Liver (tissue), 9 donors: ENCODE measurements around the gene PYCARD. TPM values are rescaled to one million over a fixed set of nuclear protein-coding genes. Genes with fewer than 3 reads are reported as not detected.
"Not testable (repeated sequence)": the region's sequence is repeated elsewhere in the genome, so short reads cannot be mapped to it uniquely, and the experiment has no call there.

Experiments used
- DNase-seq: peaks from one replicate; pipeline ENCODE4 v3.0.0-alpha.2; 2017; ENCODE audit warnings: low spot score
- H3K27ac ChIP-seq, 2 donors: one replicate each; pipeline ENCODE4 v1.7.0; 2013; ENCODE audit warnings: inconsistent platforms in 2 of 2, low read length in 2 of 2, control low read depth in 1 of 2, low read depth in 1 of 2, mild to moderate bottlenecking in 1 of 2
- H3K27me3 ChIP-seq, 4 donors: one replicate each; pipeline versions ENCODE4 v1.6.1 to v1.7.0; 2013; ENCODE audit warnings: low read length in 3 of 4, inconsistent platforms in 1 of 4, mild to moderate bottlenecking in 1 of 4, moderate library complexity in 1 of 4; ENCODE audit not compliant: control insufficient read depth in 4 of 4, insufficient read depth in 4 of 4
- H3K36me3 ChIP-seq, 4 donors: one replicate each; pipeline versions ENCODE4 v1.6.1 to v1.7.0; 2013; ENCODE audit warnings: low read length in 3 of 4, mild to moderate bottlenecking in 3 of 4, low read depth in 1 of 4, moderate library complexity in 1 of 4; ENCODE audit not compliant: control insufficient read depth in 4 of 4, insufficient read depth in 3 of 4
- H3K4me1 ChIP-seq, 4 donors: one replicate each; pipeline versions ENCODE4 v1.6.1 to v1.7.0; 2013; ENCODE audit warnings: low read length in 3 of 4, mild to moderate bottlenecking in 3 of 4, moderate library complexity in 1 of 4; ENCODE audit not compliant: control insufficient read depth in 4 of 4, insufficient read depth in 4 of 4
- H3K4me3 ChIP-seq, 3 donors: one replicate each; pipeline versions ENCODE4 v1.6.1 to v1.7.0; 2013; ENCODE audit warnings: low read length in 3 of 3, control low read depth in 1 of 3, low read depth in 1 of 3, mild to moderate bottlenecking in 1 of 3
- H3K9ac ChIP-seq, 2 donors: one replicate each; pipeline ENCODE4 v1.7.0; 2013; ENCODE audit warnings: low read length in 2 of 2, mild to moderate bottlenecking in 2 of 2, moderate library complexity in 2 of 2, control low read depth in 1 of 2, low read depth in 1 of 2
- H3K9me3 ChIP-seq, 4 donors: one replicate each; pipeline versions ENCODE4 v1.6.1 to v1.7.0; 2013; ENCODE audit warnings: low read length in 3 of 4; ENCODE audit not compliant: control insufficient read depth in 4 of 4
- EGR1 ChIP-seq, 2 donors: IDR thresholded peaks; 2 replicates each; pipeline ENCODE4 v1.6.1; 2016 to 2018; ENCODE audit warnings: antibody characterized with exemption in 2 of 2, low read depth in 2 of 2
- FOXA1 ChIP-seq: IDR thresholded peaks from 2 replicates; pipeline ENCODE4 v1.6.1; 2016; ENCODE audit warnings: antibody characterized with exemption
- FOXA2 ChIP-seq: IDR thresholded peaks from 2 replicates; pipeline ENCODE4 v1.6.1; 2016; ENCODE audit warnings: antibody characterized with exemption
- GABPA ChIP-seq, 2 donors: IDR thresholded peaks in 1 of 2; conservative IDR thresholded peaks in 1 of 2; 2 replicates each; pipeline ENCODE4 v1.6.1; 2016; ENCODE audit warnings: antibody characterized with exemption in 2 of 2, mild to moderate bottlenecking in 1 of 2, moderate library complexity in 1 of 2
- HNF4A ChIP-seq, 2 donors: conservative IDR thresholded peaks; 2 replicates each; pipeline ENCODE4 v1.6.1; 2016; ENCODE audit warnings: antibody characterized with exemption in 2 of 2, mild to moderate bottlenecking in 2 of 2
- HNF4G ChIP-seq: IDR thresholded peaks from 2 replicates; pipeline ENCODE4 v1.6.1; 2016; ENCODE audit warnings: antibody characterized with exemption
- JUND ChIP-seq, 2 donors: IDR thresholded peaks; 2 replicates each; pipeline ENCODE4 v1.6.1; 2016; ENCODE audit warnings: antibody characterized with exemption in 2 of 2
- NR2F2 ChIP-seq: IDR thresholded peaks from 2 replicates; pipeline ENCODE4 v1.6.1; 2016; ENCODE audit warnings: antibody characterized with exemption
- RXRA ChIP-seq, 2 donors: IDR thresholded peaks; 2 replicates each; pipeline ENCODE4 v1.6.1; 2017 to 2018; ENCODE audit warnings: antibody characterized with exemption in 2 of 2, mild to moderate bottlenecking in 1 of 2
- SP1 ChIP-seq: IDR thresholded peaks from 2 replicates; pipeline ENCODE4 v1.6.1; 2018; ENCODE audit warnings: antibody characterized with exemption, mild to moderate bottlenecking
- TAF1 ChIP-seq: conservative IDR thresholded peaks from 2 replicates; pipeline ENCODE4 v1.6.1; 2016; ENCODE audit warnings: antibody characterized with exemption, mild to moderate bottlenecking
- YY1 ChIP-seq: IDR thresholded peaks from 2 replicates; pipeline ENCODE4 v1.6.1; 2016; ENCODE audit warnings: antibody characterized with exemption, mild to moderate bottlenecking
- WGBS: extraction: QIAGEN DNeasy Blood & Tissue Kit; methylation state at CpG from one replicate; pipeline ENCODE4 v1.1.7; 2013; 5-methylcytosine and 5-hydroxymethylcytosine counted together
- polyA plus RNA-seq, 2 donors: library from polyadenylated mRNA; stranded (reverse) in 1 of 2; unstranded in 1 of 2; fragments of 200-250 nt in 1 of 2; fragments of >200 nt in 1 of 2; fragmentation: Nextera tagmentation in 1 of 2; extraction: Ambion mirVana in 1 of 2; gene quantifications; one replicate each; pipeline versions ENCODE4 v1.2.1 to v1.2.3, GENCODE V29; 2013 to 2015
- total RNA-seq, 2 donors: library from RNA; depleted of rRNA; stranded (reverse); fragments of >200 nt; gene quantifications; one replicate each; pipeline ENCODE4 v1.2.3, GENCODE V29; 2014
- TF ChIP-seq, protein P1 (sequence below): IDR thresholded peaks from 2 replicates; pipeline ENCODE4 v1.6.1; 2016; ENCODE audit warnings: antibody characterized with exemption
- TF ChIP-seq, protein P2 (sequence below): fragments of 150-350 bp; IDR thresholded peaks from 2 replicates; pipeline ENCODE4 v1.5.1; 2017; ENCODE audit warnings: improper control_type of control experiment, low read depth, low read length; ENCODE audit not compliant: missing input control
- TF ChIP-seq, protein P3 (sequence below): IDR thresholded peaks from 2 replicates; pipeline ENCODE4 v1.6.1; 2016; ENCODE audit warnings: antibody characterized with exemption
- TF ChIP-seq, protein P4 (sequence below): IDR thresholded peaks from 2 replicates; pipeline ENCODE4 v1.6.1; 2016; ENCODE audit warnings: antibody characterized with exemption
- donor health status: healthy.
- donor health status: healthy.
- donor health status: healthy.
- donor health status: healthy.
- donor health status: healthy.

PYCARD gene
- total and polyA plus RNA-seq, 4 donors = 6.7 to 35.9 (median 10.8) TPM

DNA sequence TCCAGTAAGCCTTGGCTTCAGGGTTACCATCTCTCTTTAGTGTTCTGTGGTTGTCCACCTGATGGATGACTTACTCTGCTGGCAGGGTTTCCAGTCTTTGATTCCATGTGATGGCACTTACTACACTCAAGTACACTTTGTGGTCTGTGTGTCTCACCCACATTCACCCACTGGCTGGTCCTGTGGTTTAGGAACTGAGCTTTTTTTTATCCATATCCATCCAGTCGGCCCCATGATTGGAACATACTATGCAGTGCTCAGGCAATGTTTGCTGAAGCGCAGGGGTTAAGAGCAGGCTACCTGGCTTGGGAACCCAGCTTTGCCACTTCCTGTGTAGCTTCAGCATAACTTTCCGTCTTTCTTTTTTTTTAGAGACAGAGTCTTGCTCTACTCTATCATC, 25.4 kb downstream of the PYCARD start:
- Histone ChIP-seq H3K9me3 (no peaks in the 10 kb centered on the region), H3K27ac (no peak overlapping the region), H3K4me1 (peaks cover 2 to 20% (median 18%) of the 10 kb centered on the region in 4 donors), H3K27me3 (no peaks in the 10 kb centered on the region), H3K9ac (no peak overlapping the region), H3K4me3 (no peak overlapping the region), H3K36me3 (no peaks in the 10 kb centered on the region)
- DNase-seq = no peak
- TF ChIP-seq FOXA1 (no peak), TAF1 (no peak), HNF4A (conservative IDR thresholded peaks at IDR 0.05) (no peak), GABPA (IDR thresholded peaks at IDR 0.05 in 1 of 2, conservative IDR thresholded peaks at IDR 0.05 in 1 of 2) (no peak)
- TF ChIP-seq, protein P1, sequence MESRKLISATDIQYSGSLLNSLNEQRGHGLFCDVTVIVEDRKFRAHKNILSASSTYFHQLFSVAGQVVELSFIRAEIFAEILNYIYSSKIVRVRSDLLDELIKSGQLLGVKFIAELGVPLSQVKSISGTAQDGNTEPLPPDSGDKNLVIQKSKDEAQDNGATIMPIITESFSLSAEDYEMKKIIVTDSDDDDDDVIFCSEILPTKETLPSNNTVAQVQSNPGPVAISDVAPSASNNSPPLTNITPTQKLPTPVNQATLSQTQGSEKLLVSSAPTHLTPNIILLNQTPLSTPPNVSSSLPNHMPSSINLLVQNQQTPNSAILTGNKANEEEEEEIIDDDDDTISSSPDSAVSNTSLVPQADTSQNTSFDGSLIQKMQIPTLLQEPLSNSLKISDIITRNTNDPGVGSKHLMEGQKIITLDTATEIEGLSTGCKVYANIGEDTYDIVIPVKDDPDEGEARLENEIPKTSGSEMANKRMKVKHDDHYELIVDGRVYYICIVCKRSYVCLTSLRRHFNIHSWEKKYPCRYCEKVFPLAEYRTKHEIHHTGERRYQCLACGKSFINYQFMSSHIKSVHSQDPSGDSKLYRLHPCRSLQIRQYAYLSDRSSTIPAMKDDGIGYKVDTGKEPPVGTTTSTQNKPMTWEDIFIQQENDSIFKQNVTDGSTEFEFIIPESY = no peak
- TF ChIP-seq, protein P2, sequence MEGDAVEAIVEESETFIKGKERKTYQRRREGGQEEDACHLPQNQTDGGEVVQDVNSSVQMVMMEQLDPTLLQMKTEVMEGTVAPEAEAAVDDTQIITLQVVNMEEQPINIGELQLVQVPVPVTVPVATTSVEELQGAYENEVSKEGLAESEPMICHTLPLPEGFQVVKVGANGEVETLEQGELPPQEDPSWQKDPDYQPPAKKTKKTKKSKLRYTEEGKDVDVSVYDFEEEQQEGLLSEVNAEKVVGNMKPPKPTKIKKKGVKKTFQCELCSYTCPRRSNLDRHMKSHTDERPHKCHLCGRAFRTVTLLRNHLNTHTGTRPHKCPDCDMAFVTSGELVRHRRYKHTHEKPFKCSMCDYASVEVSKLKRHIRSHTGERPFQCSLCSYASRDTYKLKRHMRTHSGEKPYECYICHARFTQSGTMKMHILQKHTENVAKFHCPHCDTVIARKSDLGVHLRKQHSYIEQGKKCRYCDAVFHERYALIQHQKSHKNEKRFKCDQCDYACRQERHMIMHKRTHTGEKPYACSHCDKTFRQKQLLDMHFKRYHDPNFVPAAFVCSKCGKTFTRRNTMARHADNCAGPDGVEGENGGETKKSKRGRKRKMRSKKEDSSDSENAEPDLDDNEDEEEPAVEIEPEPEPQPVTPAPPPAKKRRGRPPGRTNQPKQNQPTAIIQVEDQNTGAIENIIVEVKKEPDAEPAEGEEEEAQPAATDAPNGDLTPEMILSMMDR = no peak
- 62% methylated on average over 3 of the region's 3 CpGs for WGBS

DNA sequence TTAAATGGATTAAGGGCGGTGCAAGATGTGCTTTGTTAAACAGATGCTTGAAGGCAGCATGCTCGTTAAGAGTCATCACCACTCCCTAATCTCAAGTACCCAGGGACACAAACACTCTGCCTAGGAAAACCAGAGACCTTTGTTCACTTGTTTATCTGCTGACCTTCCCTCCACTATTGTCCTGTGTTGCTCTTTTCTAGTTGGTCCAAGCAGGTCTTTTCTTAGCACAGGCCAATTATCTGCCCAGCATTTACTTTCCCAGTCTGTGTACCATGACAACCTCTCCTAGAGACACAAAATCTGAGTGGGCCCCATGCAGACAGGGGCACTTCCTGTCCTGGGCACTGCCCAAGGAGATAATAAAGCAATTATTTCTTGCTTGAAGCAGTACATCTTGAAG, 32.5 kb downstream of the PYCARD start:
- not testable (repeated sequence) for H3K9me3 ChIP-seq, H3K4me1 ChIP-seq, H3K27me3 ChIP-seq, H3K9ac ChIP-seq, H3K36me3 ChIP-seq, H3K4me3 ChIP-seq, DNase-seq, H3K27ac ChIP-seq
- no CpG with 5 or more reads among the region's 2 CpGs for WGBS

DNA sequence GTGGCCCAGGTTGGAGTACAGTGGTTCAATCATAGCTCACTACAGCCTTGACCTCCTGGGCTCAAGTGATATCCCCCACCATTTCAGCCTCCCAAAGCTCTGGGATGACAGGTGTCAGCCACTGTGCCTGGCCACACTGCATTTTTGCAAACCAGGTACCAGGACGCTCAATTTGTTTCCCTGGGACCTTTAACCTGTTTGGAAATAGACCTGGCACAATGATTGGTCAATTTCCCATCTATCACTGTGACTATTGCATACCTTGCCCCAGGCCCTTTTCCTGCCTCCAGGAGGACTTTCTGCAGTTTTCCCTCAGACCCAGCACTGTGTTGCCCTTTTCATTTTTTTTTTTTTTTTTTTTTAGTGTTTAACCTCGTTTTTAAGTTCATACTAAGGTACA, 33.7 kb downstream of the PYCARD start:
- no peak for DNase-seq
- H3K27me3 ChIP-seq = no peaks in the 10 kb centered on the region
- no peaks in the 10 kb centered on the region for H3K4me1 ChIP-seq
- H3K36me3 ChIP-seq = no peaks in the 10 kb centered on the region
- no peak overlapping the region for H3K4me3 ChIP-seq
- TF ChIP-seq HNF4A (conservative IDR thresholded peaks at IDR 0.05) (peak; percentile 26 to 28), SP1 (no peak), NR2F2 (peak; percentile 24)
- TF ChIP-seq, protein P3, sequence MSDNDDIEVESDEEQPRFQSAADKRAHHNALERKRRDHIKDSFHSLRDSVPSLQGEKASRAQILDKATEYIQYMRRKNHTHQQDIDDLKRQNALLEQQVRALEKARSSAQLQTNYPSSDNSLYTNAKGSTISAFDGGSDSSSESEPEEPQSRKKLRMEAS = no peak
- no peak overlapping the region for H3K9ac ChIP-seq
- no peak overlapping the region for H3K27ac ChIP-seq
- H3K9me3 ChIP-seq = no peaks in the 10 kb centered on the region
- WGBS = 41% methylated on average over 2 of the region's 2 CpGs

DNA sequence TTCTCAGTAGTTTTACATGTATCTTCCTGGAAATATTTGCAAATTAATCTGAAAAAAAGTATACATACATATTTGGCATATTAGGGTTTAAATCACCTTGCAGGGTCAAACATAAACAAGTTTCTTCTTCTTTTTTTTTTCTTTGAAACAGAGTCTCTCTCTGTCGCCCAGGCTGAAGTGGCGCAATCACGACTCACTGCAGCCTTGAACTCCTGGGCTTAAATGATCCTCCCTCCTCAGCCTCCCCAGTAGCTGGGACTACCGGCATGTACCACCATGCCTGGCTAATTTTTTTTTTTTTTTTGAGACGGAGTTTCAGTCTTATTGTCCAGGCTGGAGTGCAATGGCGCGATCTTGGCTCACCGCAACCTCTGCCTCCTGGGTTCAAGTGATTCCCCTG, 35.2 kb downstream of the PYCARD start:
- 94% methylated on average over 8 of the region's 8 CpGs for WGBS
- H3K4me1 ChIP-seq = no peaks in the 10 kb centered on the region
- H3K9ac ChIP-seq = no peak overlapping the region
- no peak overlapping the region for H3K27ac ChIP-seq
- no peaks in the 10 kb centered on the region for H3K27me3 ChIP-seq
- DNase-seq = no peak
- no peaks in the 10 kb centered on the region for H3K36me3 ChIP-seq
- no peak overlapping the region for H3K4me3 ChIP-seq
- H3K9me3 ChIP-seq = no peaks in the 10 kb centered on the region
- no peak for TF ChIP-seq HNF4A (conservative IDR thresholded peaks at IDR 0.05)
- TF ChIP-seq, protein P2 = no peak
- TF ChIP-seq TAF1 = no peak
- no peak for TF ChIP-seq NR2F2
- no peak for TF ChIP-seq GABPA (IDR thresholded peaks at IDR 0.05 in 1 of 2, conservative IDR thresholded peaks at IDR 0.05 in 1 of 2)
- TF ChIP-seq, protein P4, sequence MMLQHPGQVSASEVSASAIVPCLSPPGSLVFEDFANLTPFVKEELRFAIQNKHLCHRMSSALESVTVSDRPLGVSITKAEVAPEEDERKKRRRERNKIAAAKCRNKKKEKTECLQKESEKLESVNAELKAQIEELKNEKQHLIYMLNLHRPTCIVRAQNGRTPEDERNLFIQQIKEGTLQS = no peak
- no peak for TF ChIP-seq RXRA (IDR thresholded peaks at IDR 0.05)
- TF ChIP-seq JUND (IDR thresholded peaks at IDR 0.05) = no peak
- no peak for TF ChIP-seq EGR1 (IDR thresholded peaks at IDR 0.05; ENCODE audit: low read depth in 2 of 2)
- no peak for TF ChIP-seq YY1
- TF ChIP-seq HNF4G = no peak
- TF ChIP-seq FOXA2 = no peak
- TF ChIP-seq SP1 = no peak
- TF ChIP-seq, protein P3 = no peak
